ENCODE data around the gene FAIM. TPM values are rescaled to one million over a fixed set of nuclear protein-coding genes. Genes with fewer than 3 reads are reported as not detected.

The FAIM gene
- total and polyA plus RNA-seq, 2 donors (not counting 3 experiments of a cell fraction or from before 2014, with no cell fraction given) = 2.3 to 11.9 TPM

DNA sequence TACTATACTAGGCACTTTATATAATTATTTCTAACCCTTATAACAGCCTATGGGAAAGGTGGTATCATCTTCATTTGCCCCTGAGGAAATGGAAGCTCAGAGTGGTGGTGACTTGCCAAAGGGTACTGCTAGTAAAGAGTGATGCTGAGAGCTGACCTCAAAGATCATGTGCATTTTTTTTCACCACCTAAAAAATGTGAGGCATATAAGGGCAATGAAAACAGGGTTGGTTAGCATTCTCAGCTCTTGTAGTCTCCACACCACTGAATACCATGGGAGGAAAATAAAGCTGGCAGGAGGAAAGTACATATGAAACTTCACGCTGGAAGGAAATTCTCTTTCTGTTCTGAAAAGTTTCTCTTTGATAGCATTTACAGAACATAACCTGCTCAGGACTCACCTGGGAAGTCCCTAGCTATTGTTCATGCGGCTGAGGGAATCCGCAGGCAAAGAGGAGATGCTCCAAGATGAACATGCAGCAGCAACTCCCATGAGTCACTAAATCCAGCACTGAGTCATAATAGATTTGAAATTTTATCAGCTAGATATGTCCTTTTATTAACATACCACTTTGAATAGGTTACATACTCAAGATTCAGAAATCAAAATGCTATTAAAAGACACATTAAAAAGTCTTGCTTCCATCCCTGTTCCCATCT, 17.3 kb downstream of the FAIM start:
- H3K4me2 ChIP-seq (ENCODE audit: insufficient read depth, low read length) = no peak overlapping the region
- no TSS peak for BruUV-seq (replicated peaks)
- no peak overlapping the region for H3K4me3 ChIP-seq (replicated peaks in 1 of 3; ENCODE audit: insufficient read depth in 1 of 3, low read depth in 1 of 3, low read length in 3 of 3)
- no peak overlapping the region for H2AFZ ChIP-seq (ENCODE audit: low read depth, low read length)
- intact Hi-C loops (cut with micrococcal nuclease) = no loop called here
- TF ChIP-seq, protein P1, sequence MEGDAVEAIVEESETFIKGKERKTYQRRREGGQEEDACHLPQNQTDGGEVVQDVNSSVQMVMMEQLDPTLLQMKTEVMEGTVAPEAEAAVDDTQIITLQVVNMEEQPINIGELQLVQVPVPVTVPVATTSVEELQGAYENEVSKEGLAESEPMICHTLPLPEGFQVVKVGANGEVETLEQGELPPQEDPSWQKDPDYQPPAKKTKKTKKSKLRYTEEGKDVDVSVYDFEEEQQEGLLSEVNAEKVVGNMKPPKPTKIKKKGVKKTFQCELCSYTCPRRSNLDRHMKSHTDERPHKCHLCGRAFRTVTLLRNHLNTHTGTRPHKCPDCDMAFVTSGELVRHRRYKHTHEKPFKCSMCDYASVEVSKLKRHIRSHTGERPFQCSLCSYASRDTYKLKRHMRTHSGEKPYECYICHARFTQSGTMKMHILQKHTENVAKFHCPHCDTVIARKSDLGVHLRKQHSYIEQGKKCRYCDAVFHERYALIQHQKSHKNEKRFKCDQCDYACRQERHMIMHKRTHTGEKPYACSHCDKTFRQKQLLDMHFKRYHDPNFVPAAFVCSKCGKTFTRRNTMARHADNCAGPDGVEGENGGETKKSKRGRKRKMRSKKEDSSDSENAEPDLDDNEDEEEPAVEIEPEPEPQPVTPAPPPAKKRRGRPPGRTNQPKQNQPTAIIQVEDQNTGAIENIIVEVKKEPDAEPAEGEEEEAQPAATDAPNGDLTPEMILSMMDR (IDR thresholded peaks at IDR 0.05; ENCODE audit: extremely low read depth in 1 of 2, insufficient read depth in 1 of 2, low read depth in 1 of 2, low read length in 2 of 2) = no peak
- TF ChIP-seq MYC (IDR thresholded peaks at IDR 0.05; ENCODE audit: low read depth, low read length) = no peak
- TF ChIP-seq, protein P2, sequence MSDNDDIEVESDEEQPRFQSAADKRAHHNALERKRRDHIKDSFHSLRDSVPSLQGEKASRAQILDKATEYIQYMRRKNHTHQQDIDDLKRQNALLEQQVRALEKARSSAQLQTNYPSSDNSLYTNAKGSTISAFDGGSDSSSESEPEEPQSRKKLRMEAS (IDR thresholded peaks at IDR 0.05; ENCODE audit: insufficient read depth, insufficient read length) = no peak
- peak; percentile 18 for TF ChIP-seq JUN (IDR thresholded peaks at IDR 0.05; ENCODE audit: borderline replicate concordance, insufficient read depth, insufficient read length, low read depth)
- peak; percentile 53 for TF ChIP-seq FOS (IDR thresholded peaks at IDR 0.05; ENCODE audit: borderline replicate concordance, insufficient read depth, low read length)
- TF ChIP-seq POLR2A (IDR thresholded peaks at IDR 0.05; ENCODE audit: low read depth, low read length) = no peak
- TF ChIP-seq POLR2AphosphoS5 (IDR thresholded peaks at IDR 0.05; ENCODE audit: insufficient read depth, low read depth, low read length) = no peak
- no peaks in the 10 kb centered on the region for H3K79me2 ChIP-seq (ENCODE audit: control insufficient read depth, insufficient read depth, low read length)
- H3K9me1 ChIP-seq (replicated peaks; ENCODE audit: control insufficient read depth, extremely low read depth, insufficient read depth, low read length) = no peaks in the 10 kb centered on the region
- H3K27ac ChIP-seq (ENCODE audit: insufficient read depth, low read depth, low read length) = no peak overlapping the region
- no peak for FAIRE-seq
- ChIA-PET POLR2A (no interaction called here), CTCF (interaction anchor here (1.1 to 1.6 kb wide), 4 partner anchors 11 to 298 kb away, joined by 3 to 8 read pairs (median 4); no protein-coding TSS in a partner anchor)
- no peaks in the 10 kb centered on the region for H4K20me1 ChIP-seq (replicated peaks; ENCODE audit: control insufficient read depth, extremely low read depth, insufficient read depth, low read length)
- no peaks in the 10 kb centered on the region for H3K27me3 ChIP-seq (ENCODE audit: control insufficient read depth in 2 of 2, insufficient read depth in 2 of 2, low read length in 2 of 2)
- no peaks in the 10 kb centered on the region for H3K4me1 ChIP-seq (ENCODE audit: control insufficient read depth, extremely low read depth, insufficient read depth, low read length)
- H3K36me3 ChIP-seq (ENCODE audit: control insufficient read depth in 2 of 2, extremely low read depth in 1 of 2, insufficient read depth in 2 of 2, low read length in 2 of 2) = no peaks in the 10 kb centered on the region
- DNase-seq (ENCODE audit: low read depth, low spot score) = peak; percentile 7
- no peak overlapping the region for H3K9ac ChIP-seq (replicated peaks; ENCODE audit: extremely low read depth, insufficient read depth, low read length)
- dilution Hi-C loops (cut with MboI; ENCODE audit: extremely low pct_ligation_motif_present, low sequenced_read_pairs) = no loop called here
- H3K9me3 ChIP-seq (replicated peaks; ENCODE audit: control insufficient read depth, insufficient read depth, low read length) = no peaks in the 10 kb centered on the region

All from endothelial cell of umbilical vein (primary cell).